ENCODE measurements around the gene GPA33. TPM values are rescaled to one million over a fixed set of nuclear protein-coding genes. Genes with fewer than 3 reads are reported as not detected.

GPA33 gene
- total and polyA plus RNA-seq, 9 of the 15 experiments (the other 6 are each of a cell fraction or from before 2014, with no cell fraction given), result 0.13 TPM; not detected in 8

- ChIA-PET POLR2A (interaction anchor here (0.7 kb wide), 2 partner anchors 20 to 43 kb away, joined by 3 to 4 read pairs; no protein-coding TSS in a partner anchor), CTCF (ENCODE audit: low intra/inter-chr PET ratio) (no interaction called here)
- DNase-seq (ENCODE audit: extremely low read depth in 1 of 4, low spot score in 3 of 4), result no peak
- intact Hi-C loops (cut with micrococcal nuclease), result no loop called here
- Histone ChIP-seq H3K79me2 (ENCODE audit: control insufficient read depth, insufficient read depth, low read length) (no peaks in the 10 kb centered on the region), H3K4me2 (ENCODE audit: insufficient read depth, low read length) (no peak overlapping the region), H3K4me3 (no peak overlapping the region), H4K20me1 (replicated peaks; ENCODE audit: control insufficient read depth, insufficient read depth, low read length) (no peaks in the 10 kb centered on the region), H3K27me3 (ENCODE audit: control insufficient read depth in 2 of 2, insufficient read depth in 2 of 2, low read length in 2 of 2) (peaks cover 26 to 36% of the 10 kb centered on the region in 2 experiments), H2AFZ (ENCODE audit: low read depth, low read length) (no peak overlapping the region), H3K9me1 (ENCODE audit: control insufficient read depth, insufficient read depth, low read length) (no peaks in the 10 kb centered on the region), H3K9me3 (replicated peaks; ENCODE audit: control insufficient read depth, insufficient read depth, low read depth, low read length) (no peaks in the 10 kb centered on the region), H3K36me3 (ENCODE audit: control insufficient read depth, insufficient read depth, low read length) (no peaks in the 10 kb centered on the region), H3K4me1 (replicated peaks in 1 of 2; ENCODE audit: control insufficient read depth in 2 of 2, insufficient read depth in 2 of 2, low read length in 2 of 2) (no peaks in the 10 kb centered on the region), H3K27ac (ENCODE audit: extremely low read depth, low read depth, low read length) (no peak overlapping the region), H3K9ac (ENCODE audit: insufficient read depth in 1 of 2, low read depth in 2 of 2, low read length in 2 of 2) (no peak overlapping the region)
- FAIRE-seq, result no peak
- ATAC-seq, result no peak
- 0% methylated on average over 4 of the region's 4 CpGs for WGBS (ENCODE audit: insufficient coverage, low coverage, missing lambda C conversion rate)
- TF ChIP-seq ZNF583 (CRISPR knock-in tag; IDR thresholded peaks at IDR 0.05), result no peak
- TF ChIP-seq ETV5 (CRISPR knock-in tag; IDR thresholded peaks at IDR 0.05; ENCODE audit: low read depth), result no peak
- no peak for TF ChIP-seq SMARCE1 (IDR thresholded peaks at IDR 0.05)
- TF ChIP-seq EZH2 (IDR thresholded peaks at IDR 0.05; ENCODE audit: borderline replicate concordance, low read depth, low read length), result no peak
- no peak for TF ChIP-seq SIX5 (IDR thresholded peaks at IDR 0.05; ENCODE audit: borderline replicate concordance in 1 of 2, insufficient read depth in 1 of 2, low read depth in 1 of 2, low read length in 2 of 2)
- TF ChIP-seq SAFB2 (IDR thresholded peaks at IDR 0.05; ENCODE audit: borderline replicate concordance, low read depth, low read length, severe bottlenecking), result no peak
- no peak for TF ChIP-seq ZSCAN32 (CRISPR knock-in tag; IDR thresholded peaks at IDR 0.05)
- no peak for TF ChIP-seq ZNF140 (CRISPR knock-in tag; IDR thresholded peaks at IDR 0.05)
- no peak for TF ChIP-seq ZFPM2 (CRISPR knock-in tag; IDR thresholded peaks at IDR 0.05)
- TF ChIP-seq CBX5 (IDR thresholded peaks at IDR 0.05; ENCODE audit: borderline replicate concordance, low read depth), result no peak
- TF ChIP-seq ZNF518B (CRISPR knock-in tag; IDR thresholded peaks at IDR 0.05), result no peak
- BruUV-seq (replicated peaks), result no TSS peak
- in situ Hi-C loops (cut with MboI), result no loop called here
Observed at GRCh38 chr1:167135281-167135840, 45.2 kb upstream of the GPA33 start.
